Endothelial cell of umbilical vein (primary cell): ENCODE measurements around the gene GPANK1. TPM values are rescaled to one million over a fixed set of nuclear protein-coding genes. Genes with fewer than 3 reads are reported as not detected.

Experiments used
- BruUV-seq: library from RNA; stranded (reverse); fragments of 400-500 nt; replicated peaks from 2 replicates; lab custom pipeline; 2021; lab: Mats Ljungman, UMichigan
- CTCF ChIA-PET: fragments of 300-600, 350-600 bp; sonication (Branson Sonifier 250); formaldehyde crosslinking; loops from one replicate; lab custom pipeline; 2021; ENCODE audit warnings: antibody characterized with exemption, inconsistent platforms; lab: Charles Lee
- POLR2A ChIA-PET: fragments of 300-600, 350-600 bp; sonication (Branson Sonifier 250); formaldehyde crosslinking; loops from one replicate; lab custom pipeline; 2021; ENCODE audit warnings: antibody characterized with exemption, inconsistent platforms; lab: Charles Lee
- DNase-seq: peaks from one replicate; pipeline ENCODE4 v3.0.0-alpha.2; 2011; ENCODE audit warnings: low read depth, low spot score
- FAIRE-seq: peaks from 2 replicates; lab custom pipeline; 2011; peaks lifted over from hg19 to GRCh38; lab: Jason Lieb, UNC
- H2AFZ ChIP-seq: 2 replicates; pipeline ENCODE4 v1.6.0; 2012; ENCODE audit warnings: low read depth, low read length, control low read depth, inconsistent platforms
- H3K27ac ChIP-seq: 2 replicates; pipeline ENCODE4 v1.5.1; 2011; ENCODE audit warnings: low read depth, mild to moderate bottlenecking, control low read depth, low read length, moderate library complexity; ENCODE audit not compliant: insufficient read depth
- H3K27me3 ChIP-seq, 2 experiments: 2 replicates each; pipeline versions ENCODE4 v1.6.0 to v1.6.1; 2011; ENCODE audit warnings: low read length in 2 of 2, mixed read lengths in 1 of 2; ENCODE audit not compliant: control insufficient read depth in 2 of 2, insufficient read depth in 2 of 2
- H3K36me3 ChIP-seq, 2 experiments: 2 replicates in 1 of 2; 3 replicates in 1 of 2; pipeline ENCODE4 v1.5.1; 2011; ENCODE audit warnings: low read length in 2 of 2, mild to moderate bottlenecking in 1 of 2, moderate library complexity in 1 of 2; ENCODE audit not compliant: control insufficient read depth in 2 of 2, insufficient read depth in 2 of 2; ENCODE audit errors: extremely low read depth in 1 of 2
- H3K4me1 ChIP-seq: 3 replicates; pipeline ENCODE4 v1.5.1; 2011; ENCODE audit warnings: mild to moderate bottlenecking, low read length; ENCODE audit not compliant: control insufficient read depth, insufficient read depth; ENCODE audit errors: extremely low read depth
- H3K4me2 ChIP-seq: 2 replicates; pipeline ENCODE4 v1.6.1; 2011; ENCODE audit warnings: low read length, control low read depth, mixed read lengths; ENCODE audit not compliant: insufficient read depth
- H3K4me3 ChIP-seq, 3 experiments: fragments of 200-600 bp in 1 of 3; sonication (generic), shearing (Covaris generic) in 1 of 3; replicated peaks in 1 of 3; 2 replicates each; pipeline ENCODE4 v1.5.1; 2011 to 2016; ENCODE audit warnings: control low read depth in 3 of 3, low read length in 3 of 3, mild to moderate bottlenecking in 2 of 3, inconsistent platforms in 1 of 3, low read depth in 1 of 3, moderate library complexity in 1 of 3; ENCODE audit not compliant: insufficient read depth in 1 of 3
- H3K79me2 ChIP-seq: 2 replicates; pipeline ENCODE4 v1.6.0; 2012; ENCODE audit warnings: low read length, inconsistent platforms; ENCODE audit not compliant: control insufficient read depth, insufficient read depth
- H3K9ac ChIP-seq: replicated peaks from 2 replicates; pipeline ENCODE3; 2011; ENCODE audit warnings: low read length, control low read depth; ENCODE audit not compliant: insufficient read depth; ENCODE audit errors: extremely low read depth
- H3K9me1 ChIP-seq: replicated peaks from 3 replicates; pipeline ENCODE4 v1.6.0; 2011; ENCODE audit warnings: mild to moderate bottlenecking, low read length; ENCODE audit not compliant: control insufficient read depth, insufficient read depth; ENCODE audit errors: extremely low read depth
- H3K9me3 ChIP-seq: replicated peaks from 2 replicates; pipeline ENCODE4 v1.5.1; 2012; ENCODE audit warnings: low read length, inconsistent platforms; ENCODE audit not compliant: control insufficient read depth, insufficient read depth
- H4K20me1 ChIP-seq: replicated peaks from 2 replicates; pipeline ENCODE3; 2011; ENCODE audit warnings: mild to moderate bottlenecking, low read length; ENCODE audit not compliant: control insufficient read depth, insufficient read depth; ENCODE audit errors: extremely low read depth
- CTCF ChIP-seq, 2 donors: IDR thresholded peaks; 1 replicate in 1 of 2; 2 replicates in 1 of 2; pipeline ENCODE4 v1.5.1; 2011; ENCODE audit warnings: low read length in 2 of 2, mild to moderate bottlenecking in 2 of 2, moderate library complexity in 2 of 2, control low read depth in 1 of 2, inconsistent platforms in 1 of 2, low read depth in 1 of 2; ENCODE audit not compliant: insufficient read depth in 1 of 2; ENCODE audit errors: extremely low read depth in 1 of 2
- EZH2 ChIP-seq: IDR thresholded peaks from 2 replicates; pipeline ENCODE4 v1.6.1; 2012; ENCODE audit warnings: borderline replicate concordance, low read depth, mild to moderate bottlenecking, moderate library complexity, low read length, inconsistent platforms; ENCODE audit not compliant: severe bottlenecking
- FOS ChIP-seq: IDR thresholded peaks from 2 replicates; pipeline ENCODE4 v1.6.1; 2011; ENCODE audit warnings: mild to moderate bottlenecking, low read length, moderate library complexity, borderline replicate concordance; ENCODE audit not compliant: insufficient read depth
- GATA2 ChIP-seq: IDR thresholded peaks from 2 replicates; pipeline ENCODE4 v1.7.0; 2011; ENCODE audit warnings: low read depth, mild to moderate bottlenecking, moderate library complexity, mixed read lengths, low read length; ENCODE audit not compliant: insufficient read length, insufficient read depth
- JUN ChIP-seq: IDR thresholded peaks from 2 replicates; pipeline ENCODE4 v1.6.1; 2011; ENCODE audit warnings: borderline replicate concordance, low read depth; ENCODE audit not compliant: insufficient read length, insufficient read depth
- MYC ChIP-seq: IDR thresholded peaks from one replicate; pipeline ENCODE4 v1.6.1; 2011; ENCODE audit warnings: mild to moderate bottlenecking, low read depth, low read length
- POLR2A ChIP-seq: IDR thresholded peaks from 2 replicates; pipeline ENCODE4 v1.6.1; 2012; ENCODE audit warnings: low read depth, mild to moderate bottlenecking, control low read depth, low read length
- POLR2AphosphoS5 ChIP-seq: IDR thresholded peaks from 2 replicates; pipeline ENCODE4 v1.6.1; 2012; ENCODE audit warnings: low read depth, mild to moderate bottlenecking, control low read depth, low read length, moderate library complexity; ENCODE audit not compliant: insufficient read depth
- dilution Hi-C: fragments of 300-500 bp; cut with MboI; formaldehyde crosslinking; loops from one replicate; pipeline ENCODE4 v1.15.0; 2019; ENCODE audit warnings: low sequenced_read_pairs; ENCODE audit not compliant: extremely low pct_ligation_motif_present
- intact Hi-C: fragments of 100-400 bp; cut with micrococcal nuclease; formaldehyde crosslinking; loops from one replicate; pipeline ENCODE4 v1.10.0; 2022
- polyA plus RNA-seq, 4 experiments: library from polyadenylated mRNA; depleted of rRNA in 3 of 4; stranded (reverse) in 3 of 4; unstranded in 1 of 4; fragments of >200 nt; gene quantifications; 2 replicates each; pipeline versions ENCODE4 v1.2.1 to v1.2.3, GENCODE V29; 2011 to 2012; ENCODE audit warnings: missing spikeins in 1 of 4
- total RNA-seq: library from RNA; stranded (reverse); gene quantifications from 2 replicates; pipeline ENCODE4 v1.2.3, GENCODE V29; 2021
- TF ChIP-seq, protein P1 (sequence below): IDR thresholded peaks from 2 replicates; pipeline ENCODE4 v1.6.1; 2011; ENCODE audit not compliant: insufficient read depth, insufficient read length

The GPANK1 gene
- total and polyA plus RNA-seq, 2 donors (not counting 3 experiments of a cell fraction or from before 2014, with no cell fraction given): 12.6 to 17.5 TPM

- BruUV-seq: no TSS peak
- dilution Hi-C loops: no loop called here
- DNase-seq (no peak), FAIRE-seq (no peak)
- Histone ChIP-seq H2AFZ (no peak within 1 kb of the TSS), H3K9ac (no peak within 1 kb of the TSS), H3K4me3 (no peak within 1 kb of the TSS), H3K4me2 (no peak within 1 kb of the TSS), H4K20me1 (no peaks in the 10 kb centered on the region), H3K79me2 (peaks cover 34% of the 10 kb centered on the region), H3K9me3 (no peaks in the 10 kb centered on the region), H3K27me3 (no peaks in the 10 kb centered on the region), H3K9me1 (no peaks in the 10 kb centered on the region), H3K4me1 (peaks cover 38% of the 10 kb centered on the region), H3K36me3 (peaks cover 3 to 4% of the 10 kb centered on the region in 2 experiments), H3K27ac (no peak within 1 kb of the TSS)
- intact Hi-C loops: no loop called here
- ChIA-PET CTCF (interaction anchor here (1.0 kb wide), 1 partner anchor 9 kb away, joined by 3 read pairs; the partner anchor contains the start of gene GPANK1), POLR2A (no interaction called here)
- TF ChIP-seq EZH2 (no peak), MYC (no peak), CTCF (IDR thresholded peaks at IDR 0.05; ENCODE audit: extremely low read depth in 1 of 2, insufficient read depth in 1 of 2, low read depth in 1 of 2, low read length in 2 of 2) (no peak), POLR2AphosphoS5 (no peak), POLR2A (no peak), FOS (no peak), JUN (no peak), GATA2 (no peak)
- TF ChIP-seq, protein P1, sequence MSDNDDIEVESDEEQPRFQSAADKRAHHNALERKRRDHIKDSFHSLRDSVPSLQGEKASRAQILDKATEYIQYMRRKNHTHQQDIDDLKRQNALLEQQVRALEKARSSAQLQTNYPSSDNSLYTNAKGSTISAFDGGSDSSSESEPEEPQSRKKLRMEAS: no peak
Observed at GRCh38 chr6:31655349-31656237, 9.2 kb downstream of the GPANK1 start, which contains the start of gene APOM. Gene APOM (plus strand): TSS chr6:31655894. CDS start chr6:31655967, 73 bp downstream.
